ENCODE results near the gene NDFIP1. TPM values are rescaled to one million over a fixed set of nuclear protein-coding genes. Genes with fewer than 3 reads are reported as not detected.

Gene NDFIP1
- total and polyA plus RNA-seq, 2 donors (not counting 1 experiment from before 2014, with no cell fraction given): 55.8 to 67.4 TPM

DNA sequence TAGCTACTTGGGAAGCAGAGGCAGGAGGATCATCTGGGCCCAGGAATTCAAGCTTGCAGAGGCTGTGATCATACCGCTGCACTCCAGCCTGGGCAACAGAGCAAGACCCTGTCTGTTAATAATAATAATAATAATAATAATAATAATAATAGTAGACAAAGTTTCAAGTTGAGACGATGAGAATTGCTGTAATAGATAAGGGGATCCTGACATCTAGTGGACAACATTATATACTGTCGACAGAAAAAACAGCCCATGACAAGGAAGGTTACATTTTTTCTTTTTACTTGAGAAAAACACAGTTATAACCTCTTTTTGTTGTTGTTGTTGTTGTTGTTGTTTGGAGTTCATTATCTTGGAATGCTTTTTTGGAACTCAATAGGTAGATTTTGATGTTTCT, 35.3 kb downstream of the NDFIP1 start:
- no peaks in the 10 kb centered on the region for H3K79me2 ChIP-seq (ENCODE audit: control insufficient read depth, insufficient read depth, low read length)
- H2AFZ ChIP-seq (ENCODE audit: low read length): no peak overlapping the region
- no peaks in the 10 kb centered on the region for H3K4me1 ChIP-seq (ENCODE audit: control insufficient read depth, extremely low read depth, insufficient read depth, low read length)
- peaks cover 4% of the 10 kb centered on the region for H3K36me3 ChIP-seq (ENCODE audit: control insufficient read depth, insufficient read depth, low read length)
- no peak overlapping the region for H3K27ac ChIP-seq (ENCODE audit: insufficient read depth, low read length)
- no peaks in the 10 kb centered on the region for H3K9me3 ChIP-seq (ENCODE audit: control insufficient read depth, insufficient read depth, low read depth, low read length)
- H3K9ac ChIP-seq (ENCODE audit: insufficient read depth, low read length): no peak overlapping the region
- no peaks in the 10 kb centered on the region for H3K27me3 ChIP-seq (ENCODE audit: control insufficient read depth, insufficient read depth, low read length)
- DNase-seq (ENCODE audit: low read depth in 2 of 2): peak; percentile 32 to 71
- H3K4me2 ChIP-seq (ENCODE audit: extremely low read depth, insufficient read depth, low read length): no peak overlapping the region
- no peaks in the 10 kb centered on the region for H4K20me1 ChIP-seq (ENCODE audit: control insufficient read depth, extremely low read depth, insufficient read depth, low read length)
- H3K4me3 ChIP-seq (replicated peaks in 1 of 4; ENCODE audit: control extremely low read depth in 1 of 4, insufficient read depth in 1 of 4, low read depth in 3 of 4, low read length in 4 of 4): no peak overlapping the region
- no peak for TF ChIP-seq EZH2 (IDR thresholded peaks at IDR 0.05; ENCODE audit: low read length, missing control alignments)
- TF ChIP-seq, protein P1, sequence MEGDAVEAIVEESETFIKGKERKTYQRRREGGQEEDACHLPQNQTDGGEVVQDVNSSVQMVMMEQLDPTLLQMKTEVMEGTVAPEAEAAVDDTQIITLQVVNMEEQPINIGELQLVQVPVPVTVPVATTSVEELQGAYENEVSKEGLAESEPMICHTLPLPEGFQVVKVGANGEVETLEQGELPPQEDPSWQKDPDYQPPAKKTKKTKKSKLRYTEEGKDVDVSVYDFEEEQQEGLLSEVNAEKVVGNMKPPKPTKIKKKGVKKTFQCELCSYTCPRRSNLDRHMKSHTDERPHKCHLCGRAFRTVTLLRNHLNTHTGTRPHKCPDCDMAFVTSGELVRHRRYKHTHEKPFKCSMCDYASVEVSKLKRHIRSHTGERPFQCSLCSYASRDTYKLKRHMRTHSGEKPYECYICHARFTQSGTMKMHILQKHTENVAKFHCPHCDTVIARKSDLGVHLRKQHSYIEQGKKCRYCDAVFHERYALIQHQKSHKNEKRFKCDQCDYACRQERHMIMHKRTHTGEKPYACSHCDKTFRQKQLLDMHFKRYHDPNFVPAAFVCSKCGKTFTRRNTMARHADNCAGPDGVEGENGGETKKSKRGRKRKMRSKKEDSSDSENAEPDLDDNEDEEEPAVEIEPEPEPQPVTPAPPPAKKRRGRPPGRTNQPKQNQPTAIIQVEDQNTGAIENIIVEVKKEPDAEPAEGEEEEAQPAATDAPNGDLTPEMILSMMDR (conservative IDR thresholded peaks at IDR 0.05 in 1 of 2, IDR thresholded peaks at IDR 0.05 in 1 of 2; ENCODE audit: low read depth in 1 of 2, low read length in 2 of 2): peak in 1 of 2 donors; percentile 49

DNA sequence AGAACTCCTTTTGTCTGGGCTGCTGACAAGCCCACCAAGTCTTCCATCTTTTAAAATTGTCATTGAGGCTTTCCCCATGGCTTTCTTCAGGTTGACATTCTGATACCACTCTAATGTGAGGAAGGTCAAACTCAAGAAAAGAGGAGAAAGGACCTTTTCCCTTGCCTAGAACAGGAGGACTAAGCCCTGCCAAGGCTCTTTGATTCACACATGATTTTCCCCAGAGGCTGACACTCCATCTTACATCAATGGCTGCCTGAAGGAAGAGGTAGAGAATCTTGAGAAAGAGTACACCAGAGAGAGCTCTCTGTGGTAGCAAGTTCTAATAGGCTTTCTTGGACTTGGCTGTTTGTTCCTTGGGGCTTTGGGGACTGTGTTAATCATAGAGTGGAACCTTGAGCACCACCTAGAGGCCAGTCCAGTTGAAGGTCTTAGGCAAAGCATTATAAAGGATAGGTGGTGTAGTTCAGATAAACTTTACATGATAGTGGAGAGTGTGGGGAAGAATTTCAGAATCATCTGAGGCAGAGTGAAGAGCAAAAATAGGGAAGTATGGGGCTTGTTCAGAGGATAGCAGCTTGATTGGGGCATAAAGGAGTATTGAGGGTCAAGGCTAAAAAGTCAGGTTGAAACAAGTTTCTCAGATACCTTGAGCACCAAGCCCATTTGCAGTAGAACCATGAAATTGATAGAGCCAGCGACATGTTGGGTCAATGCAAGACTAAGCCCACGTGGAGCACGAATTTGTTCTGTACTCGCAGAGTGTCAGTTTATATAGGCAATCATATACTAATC, 36.7 kb downstream of the NDFIP1 start:
- no peaks in the 10 kb centered on the region for H3K9me3 ChIP-seq (ENCODE audit: control insufficient read depth, insufficient read depth, low read depth, low read length)
- H3K36me3 ChIP-seq (ENCODE audit: control insufficient read depth, insufficient read depth, low read length): peaks cover 4% of the 10 kb centered on the region

DNA sequence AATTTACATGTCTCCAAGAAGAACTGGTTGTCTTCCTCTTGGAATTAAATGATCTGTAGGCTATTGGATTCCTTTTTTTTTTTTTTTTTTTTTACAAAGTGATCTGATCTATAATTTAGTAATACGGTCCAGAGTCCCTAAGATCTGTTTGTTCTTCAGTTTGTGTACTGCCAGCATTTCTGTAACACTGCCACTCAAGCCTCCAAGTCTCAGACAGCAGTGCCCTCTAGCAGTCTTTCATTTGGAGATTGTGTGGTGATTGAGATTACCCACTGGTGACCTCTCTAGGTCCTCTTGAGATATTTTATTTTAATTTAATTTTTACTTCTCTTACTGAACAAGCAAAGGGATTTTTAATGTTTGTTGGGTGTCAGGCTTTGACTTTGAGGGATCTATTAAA, 40.8 kb downstream of the NDFIP1 start:
- TF ChIP-seq, protein P1 (conservative IDR thresholded peaks at IDR 0.05 in 1 of 2, IDR thresholded peaks at IDR 0.05 in 1 of 2; ENCODE audit: low read depth in 1 of 2, low read length in 2 of 2): no peak
- no peak for TF ChIP-seq EZH2 (IDR thresholded peaks at IDR 0.05; ENCODE audit: low read length, missing control alignments)
- H3K27ac ChIP-seq (ENCODE audit: insufficient read depth, low read length): no peak overlapping the region

More for the DNA sequence above, 36.7 kb downstream of the NDFIP1 start:
- Histone ChIP-seq H3K4me3 (replicated peaks in 1 of 4; ENCODE audit: control extremely low read depth in 1 of 4, insufficient read depth in 1 of 4, low read depth in 3 of 4, low read length in 4 of 4) (no peak overlapping the region), H4K20me1 (ENCODE audit: control insufficient read depth, extremely low read depth, insufficient read depth, low read length) (no peaks in the 10 kb centered on the region), H3K27ac (ENCODE audit: insufficient read depth, low read length) (no peak overlapping the region), H3K4me2 (ENCODE audit: extremely low read depth, insufficient read depth, low read length) (no peak overlapping the region), H3K4me1 (ENCODE audit: control insufficient read depth, extremely low read depth, insufficient read depth, low read length) (no peaks in the 10 kb centered on the region), H3K27me3 (ENCODE audit: control insufficient read depth, insufficient read depth, low read length) (no peaks in the 10 kb centered on the region), H3K79me2 (ENCODE audit: control insufficient read depth, insufficient read depth, low read length) (no peaks in the 10 kb centered on the region), H3K9ac (ENCODE audit: insufficient read depth, low read length) (no peak overlapping the region), H2AFZ (ENCODE audit: low read length) (no peak overlapping the region)
- TF ChIP-seq EZH2 (IDR thresholded peaks at IDR 0.05; ENCODE audit: low read length, missing control alignments): no peak
- TF ChIP-seq, protein P1 (conservative IDR thresholded peaks at IDR 0.05 in 1 of 2, IDR thresholded peaks at IDR 0.05 in 1 of 2; ENCODE audit: low read depth in 1 of 2, low read length in 2 of 2): peak; percentile 74 to 80
- DNase-seq (ENCODE audit: low read depth in 2 of 2): peak; percentile 50 to 74

More for the DNA sequence above, 40.8 kb downstream of the NDFIP1 start:
- no peaks in the 10 kb centered on the region for H3K9me3 ChIP-seq (ENCODE audit: control insufficient read depth, insufficient read depth, low read depth, low read length)
- no peak overlapping the region for H3K4me2 ChIP-seq (ENCODE audit: extremely low read depth, insufficient read depth, low read length)
- no peaks in the 10 kb centered on the region for H3K79me2 ChIP-seq (ENCODE audit: control insufficient read depth, insufficient read depth, low read length)
- peaks cover 4% of the 10 kb centered on the region for H3K36me3 ChIP-seq (ENCODE audit: control insufficient read depth, insufficient read depth, low read length)
- no peaks in the 10 kb centered on the region for H3K27me3 ChIP-seq (ENCODE audit: control insufficient read depth, insufficient read depth, low read length)
- no peak overlapping the region for H2AFZ ChIP-seq (ENCODE audit: low read length)
- no peak for DNase-seq (ENCODE audit: low read depth in 2 of 2)
- H3K4me3 ChIP-seq (replicated peaks in 1 of 4; ENCODE audit: control extremely low read depth in 1 of 4, insufficient read depth in 1 of 4, low read depth in 3 of 4, low read length in 4 of 4): no peak overlapping the region
- H3K9ac ChIP-seq (ENCODE audit: insufficient read depth, low read length): no peak overlapping the region
- H3K4me1 ChIP-seq (ENCODE audit: control insufficient read depth, extremely low read depth, insufficient read depth, low read length): peaks cover 5% of the 10 kb centered on the region
- no peaks in the 10 kb centered on the region for H4K20me1 ChIP-seq (ENCODE audit: control insufficient read depth, extremely low read depth, insufficient read depth, low read length)
